Liver (tissue), 9 donors: ENCODE measurements around the gene TACSTD2. TPM values are rescaled to one million over a fixed set of nuclear protein-coding genes. Genes with fewer than 3 reads are reported as not detected.
"Not testable (repeated sequence)": the region's sequence is repeated elsewhere in the genome, so short reads cannot be mapped to it uniquely, and the experiment has no call there.

ENCODE experiments used
- DNase-seq: peaks from one replicate; pipeline ENCODE4 v3.0.0-alpha.2; 2017; ENCODE audit warnings: low spot score
- H3K27ac ChIP-seq, 2 donors: one replicate each; pipeline ENCODE4 v1.7.0; 2013; ENCODE audit warnings: inconsistent platforms in 2 of 2, low read length in 2 of 2, control low read depth in 1 of 2, low read depth in 1 of 2, mild to moderate bottlenecking in 1 of 2
- H3K27me3 ChIP-seq, 4 donors: one replicate each; pipeline versions ENCODE4 v1.6.1 to v1.7.0; 2013; ENCODE audit warnings: low read length in 3 of 4, inconsistent platforms in 1 of 4, mild to moderate bottlenecking in 1 of 4, moderate library complexity in 1 of 4; ENCODE audit not compliant: control insufficient read depth in 4 of 4, insufficient read depth in 4 of 4
- H3K36me3 ChIP-seq, 4 donors: one replicate each; pipeline versions ENCODE4 v1.6.1 to v1.7.0; 2013; ENCODE audit warnings: low read length in 3 of 4, mild to moderate bottlenecking in 3 of 4, low read depth in 1 of 4, moderate library complexity in 1 of 4; ENCODE audit not compliant: control insufficient read depth in 4 of 4, insufficient read depth in 3 of 4
- H3K4me1 ChIP-seq, 4 donors: one replicate each; pipeline versions ENCODE4 v1.6.1 to v1.7.0; 2013; ENCODE audit warnings: low read length in 3 of 4, mild to moderate bottlenecking in 3 of 4, moderate library complexity in 1 of 4; ENCODE audit not compliant: control insufficient read depth in 4 of 4, insufficient read depth in 4 of 4
- H3K4me3 ChIP-seq, 3 donors: one replicate each; pipeline versions ENCODE4 v1.6.1 to v1.7.0; 2013; ENCODE audit warnings: low read length in 3 of 3, control low read depth in 1 of 3, low read depth in 1 of 3, mild to moderate bottlenecking in 1 of 3
- H3K9ac ChIP-seq, 2 donors: one replicate each; pipeline ENCODE4 v1.7.0; 2013; ENCODE audit warnings: low read length in 2 of 2, mild to moderate bottlenecking in 2 of 2, moderate library complexity in 2 of 2, control low read depth in 1 of 2, low read depth in 1 of 2
- H3K9me3 ChIP-seq, 4 donors: one replicate each; pipeline versions ENCODE4 v1.6.1 to v1.7.0; 2013; ENCODE audit warnings: low read length in 3 of 4; ENCODE audit not compliant: control insufficient read depth in 4 of 4
- ATF3 ChIP-seq: IDR thresholded peaks from 2 replicates; pipeline ENCODE4 v1.6.1; 2016; ENCODE audit warnings: antibody characterized with exemption
- CTCF ChIP-seq: fragments of 150-350 bp; IDR thresholded peaks from 2 replicates; pipeline ENCODE4 v1.5.1; 2017; ENCODE audit warnings: improper control_type of control experiment, low read depth, low read length; ENCODE audit not compliant: missing input control
- EGR1 ChIP-seq, 2 donors: IDR thresholded peaks; 2 replicates each; pipeline ENCODE4 v1.6.1; 2016 to 2018; ENCODE audit warnings: antibody characterized with exemption in 2 of 2, low read depth in 2 of 2
- GABPA ChIP-seq, 2 donors: IDR thresholded peaks in 1 of 2; conservative IDR thresholded peaks in 1 of 2; 2 replicates each; pipeline ENCODE4 v1.6.1; 2016; ENCODE audit warnings: antibody characterized with exemption in 2 of 2, mild to moderate bottlenecking in 1 of 2, moderate library complexity in 1 of 2
- HNF4A ChIP-seq, 2 donors: conservative IDR thresholded peaks; 2 replicates each; pipeline ENCODE4 v1.6.1; 2016; ENCODE audit warnings: antibody characterized with exemption in 2 of 2, mild to moderate bottlenecking in 2 of 2
- JUND ChIP-seq, 2 donors: IDR thresholded peaks; 2 replicates each; pipeline ENCODE4 v1.6.1; 2016; ENCODE audit warnings: antibody characterized with exemption in 2 of 2
- MAX ChIP-seq: IDR thresholded peaks from 2 replicates; pipeline ENCODE4 v1.6.1; 2016; ENCODE audit warnings: antibody characterized with exemption
- NR2F2 ChIP-seq: IDR thresholded peaks from 2 replicates; pipeline ENCODE4 v1.6.1; 2016; ENCODE audit warnings: antibody characterized with exemption
- RAD21 ChIP-seq, 2 donors: IDR thresholded peaks; 2 replicates each; pipeline ENCODE4 v1.6.1; 2016; ENCODE audit warnings: antibody characterized with exemption in 2 of 2, mild to moderate bottlenecking in 2 of 2
- RXRA ChIP-seq, 2 donors: IDR thresholded peaks; 2 replicates each; pipeline ENCODE4 v1.6.1; 2017 to 2018; ENCODE audit warnings: antibody characterized with exemption in 2 of 2, mild to moderate bottlenecking in 1 of 2
- SP1 ChIP-seq: IDR thresholded peaks from 2 replicates; pipeline ENCODE4 v1.6.1; 2018; ENCODE audit warnings: antibody characterized with exemption, mild to moderate bottlenecking
- TAF1 ChIP-seq: conservative IDR thresholded peaks from 2 replicates; pipeline ENCODE4 v1.6.1; 2016; ENCODE audit warnings: antibody characterized with exemption, mild to moderate bottlenecking
- YY1 ChIP-seq: IDR thresholded peaks from 2 replicates; pipeline ENCODE4 v1.6.1; 2016; ENCODE audit warnings: antibody characterized with exemption, mild to moderate bottlenecking
- WGBS: extraction: QIAGEN DNeasy Blood & Tissue Kit; methylation state at CpG from one replicate; pipeline ENCODE4 v1.1.7; 2013; 5-methylcytosine and 5-hydroxymethylcytosine counted together
- polyA plus RNA-seq, 2 donors: library from polyadenylated mRNA; stranded (reverse) in 1 of 2; unstranded in 1 of 2; fragments of 200-250 nt in 1 of 2; fragments of >200 nt in 1 of 2; fragmentation: Nextera tagmentation in 1 of 2; extraction: Ambion mirVana in 1 of 2; gene quantifications; one replicate each; pipeline versions ENCODE4 v1.2.1 to v1.2.3, GENCODE V29; 2013 to 2015
- total RNA-seq, 2 donors: library from RNA; depleted of rRNA; stranded (reverse); fragments of >200 nt; gene quantifications; one replicate each; pipeline ENCODE4 v1.2.3, GENCODE V29; 2014
- donor health status: healthy.
- donor health status: healthy.
- donor health status: healthy.
- donor health status: healthy.
- donor health status: healthy.

The TACSTD2 gene
- total and polyA plus RNA-seq, 4 donors: 0.61 to 1.5 (median 1.1) TPM

- H3K9ac ChIP-seq: no peak overlapping the region
- no peaks in the 10 kb centered on the region for H3K4me1 ChIP-seq
- no peak overlapping the region for H3K4me3 ChIP-seq
- TF ChIP-seq JUND (IDR thresholded peaks at IDR 0.05) (no peak), TAF1 (no peak), GABPA (IDR thresholded peaks at IDR 0.05 in 1 of 2, conservative IDR thresholded peaks at IDR 0.05 in 1 of 2) (no peak), CTCF (no peak), YY1 (no peak), NR2F2 (no peak), EGR1 (IDR thresholded peaks at IDR 0.05; ENCODE audit: low read depth in 2 of 2) (no peak)
- no peak overlapping the region for H3K27ac ChIP-seq
- DNase-seq: no peak
- H3K36me3 ChIP-seq: no peaks in the 10 kb centered on the region
- peaks cover 1 to 13% (median 7%) of the 10 kb centered on the region in 4 donors for H3K9me3 ChIP-seq
- H3K27me3 ChIP-seq: no peaks in the 10 kb centered on the region
Measured at GRCh38 chr1:58608297-58608696, 31.2 kb upstream of the TACSTD2 start.

GRCh38 chr1:58607391-58607790 is 30.3 kb upstream of the TACSTD2 start:
- Histone ChIP-seq H3K9ac (no peak overlapping the region), H3K4me3 (no peak overlapping the region), H3K27me3 (no peaks in the 10 kb centered on the region), H3K9me3 (peaks cover 1 to 10% (median 7%) of the 10 kb centered on the region in 4 donors), H3K4me1 (no peaks in the 10 kb centered on the region), H3K36me3 (no peaks in the 10 kb centered on the region), H3K27ac (no peak overlapping the region)
- TF ChIP-seq RAD21 (IDR thresholded peaks at IDR 0.05) (no peak), JUND (IDR thresholded peaks at IDR 0.05) (no peak), TAF1 (no peak), ATF3 (no peak), HNF4A (conservative IDR thresholded peaks at IDR 0.05) (no peak), RXRA (IDR thresholded peaks at IDR 0.05) (no peak), NR2F2 (no peak), MAX (no peak), YY1 (no peak), SP1 (no peak)
- 83% methylated on average over 3 of the region's 3 CpGs for WGBS
- no peak for DNase-seq

GRCh38 chr1:58601921-58602320 is 24.9 kb upstream of the TACSTD2 start:
- 95% methylated on average over 1 of the region's 1 CpG for WGBS
- H3K27ac ChIP-seq, H3K36me3 ChIP-seq, DNase-seq, H3K9ac ChIP-seq, H3K4me1 ChIP-seq, H3K9me3 ChIP-seq, H3K27me3 ChIP-seq, H3K4me3 ChIP-seq: not testable (repeated sequence)

GRCh38 chr1:58597996-58598395 is 20.9 kb upstream of the TACSTD2 start:
- Histone ChIP-seq H3K4me1 (no peaks in the 10 kb centered on the region), H3K9me3 (peaks cover 0 to 4% (median 0%) of the 10 kb centered on the region in 4 donors), H3K9ac (no peak overlapping the region), H3K27me3 (peaks cover 0 to 7% (median 0%) of the 10 kb centered on the region in 4 donors), H3K36me3 (no peaks in the 10 kb centered on the region), H3K4me3 (no peak overlapping the region), H3K27ac (no peak overlapping the region)
- 71% methylated on average over 6 of the region's 6 CpGs for WGBS
- TF ChIP-seq RAD21 (IDR thresholded peaks at IDR 0.05) (no peak), CTCF (no peak)
- no peak for DNase-seq
